Measurements from ENCODE around the gene CRYL1. TPM values are rescaled to one million over a fixed set of nuclear protein-coding genes. Genes with fewer than 3 reads are reported as not detected.

Gene CRYL1
- total RNA-seq, 1 experiment from 2014 or later: 13.4 TPM

DNA sequence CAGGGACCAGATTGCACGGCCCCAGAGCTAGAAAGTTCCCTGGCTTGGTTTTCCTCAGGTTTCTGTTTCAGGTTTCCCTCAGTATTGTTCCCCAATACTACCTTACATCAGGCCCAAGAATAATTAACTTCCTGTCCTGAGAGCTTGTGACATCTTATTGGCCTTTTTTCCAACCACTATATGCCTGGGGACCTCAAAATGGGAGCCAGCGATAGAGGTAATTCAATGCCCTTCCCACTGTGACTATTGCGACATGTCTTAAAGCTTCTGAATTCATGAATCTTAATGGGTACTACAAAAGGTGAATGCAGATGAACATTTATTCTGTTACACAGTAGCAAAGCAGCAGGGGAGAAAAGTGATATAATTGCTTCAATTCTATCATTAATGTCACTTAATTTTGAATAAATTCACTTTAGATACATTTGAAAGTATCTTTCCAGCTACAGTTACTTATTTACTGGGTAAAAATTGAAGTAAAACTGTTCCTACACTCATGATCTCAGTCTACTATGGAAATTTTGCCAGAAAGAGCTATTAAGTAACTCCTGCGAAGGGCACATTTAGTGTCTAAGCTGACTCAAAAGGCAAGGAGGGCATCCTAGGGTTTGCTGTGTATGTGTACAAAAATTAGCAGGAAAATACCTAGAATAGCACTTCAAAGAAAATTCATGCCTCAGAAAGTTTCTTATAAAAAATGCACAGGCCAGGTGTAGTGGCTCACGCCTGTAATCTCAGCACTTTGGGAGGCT is 4.1 kb downstream of the CRYL1 start:
- Histone ChIP-seq H3K27me3 (ENCODE audit: control insufficient read depth, insufficient read depth, low read length) (no peaks in the 10 kb centered on the region), H3K4me3 (ENCODE audit: low read depth in 2 of 2, low read length in 2 of 2) (no peak overlapping the region), H3K27ac (ENCODE audit: low read length) (no peak overlapping the region), H3K9me3 (ENCODE audit: control insufficient read depth, insufficient read depth, low read depth, low read length) (no peaks in the 10 kb centered on the region), H3K36me3 (ENCODE audit: control insufficient read depth, insufficient read depth, low read length) (no peaks in the 10 kb centered on the region), H3K4me1 (ENCODE audit: control insufficient read depth, insufficient read depth, low read length) (no peaks in the 10 kb centered on the region)
- no TSS peak for BruUV-seq (replicated peaks)
- TF ChIP-seq SIN3A (IDR thresholded peaks at IDR 0.05; ENCODE audit: borderline replicate concordance, insufficient read depth, low read depth, low read length) (no peak), POLR2AphosphoS5 (IDR thresholded peaks at IDR 0.05; ENCODE audit: low read depth, low read length) (no peak), CTCF (IDR thresholded peaks at IDR 0.05) (no peak), TCF7L2 (IDR thresholded peaks at IDR 0.05; ENCODE audit: low read depth, low read length) (no peak)
- TF ChIP-seq, protein P1, sequence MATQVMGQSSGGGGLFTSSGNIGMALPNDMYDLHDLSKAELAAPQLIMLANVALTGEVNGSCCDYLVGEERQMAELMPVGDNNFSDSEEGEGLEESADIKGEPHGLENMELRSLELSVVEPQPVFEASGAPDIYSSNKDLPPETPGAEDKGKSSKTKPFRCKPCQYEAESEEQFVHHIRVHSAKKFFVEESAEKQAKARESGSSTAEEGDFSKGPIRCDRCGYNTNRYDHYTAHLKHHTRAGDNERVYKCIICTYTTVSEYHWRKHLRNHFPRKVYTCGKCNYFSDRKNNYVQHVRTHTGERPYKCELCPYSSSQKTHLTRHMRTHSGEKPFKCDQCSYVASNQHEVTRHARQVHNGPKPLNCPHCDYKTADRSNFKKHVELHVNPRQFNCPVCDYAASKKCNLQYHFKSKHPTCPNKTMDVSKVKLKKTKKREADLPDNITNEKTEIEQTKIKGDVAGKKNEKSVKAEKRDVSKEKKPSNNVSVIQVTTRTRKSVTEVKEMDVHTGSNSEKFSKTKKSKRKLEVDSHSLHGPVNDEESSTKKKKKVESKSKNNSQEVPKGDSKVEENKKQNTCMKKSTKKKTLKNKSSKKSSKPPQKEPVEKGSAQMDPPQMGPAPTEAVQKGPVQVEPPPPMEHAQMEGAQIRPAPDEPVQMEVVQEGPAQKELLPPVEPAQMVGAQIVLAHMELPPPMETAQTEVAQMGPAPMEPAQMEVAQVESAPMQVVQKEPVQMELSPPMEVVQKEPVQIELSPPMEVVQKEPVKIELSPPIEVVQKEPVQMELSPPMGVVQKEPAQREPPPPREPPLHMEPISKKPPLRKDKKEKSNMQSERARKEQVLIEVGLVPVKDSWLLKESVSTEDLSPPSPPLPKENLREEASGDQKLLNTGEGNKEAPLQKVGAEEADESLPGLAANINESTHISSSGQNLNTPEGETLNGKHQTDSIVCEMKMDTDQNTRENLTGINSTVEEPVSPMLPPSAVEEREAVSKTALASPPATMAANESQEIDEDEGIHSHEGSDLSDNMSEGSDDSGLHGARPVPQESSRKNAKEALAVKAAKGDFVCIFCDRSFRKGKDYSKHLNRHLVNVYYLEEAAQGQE (IDR thresholded peaks at IDR 0.05; ENCODE audit: insufficient read depth in 1 of 2, low read depth in 2 of 2, low read length in 1 of 2): no peak
- ChIA-PET POLR2A (interaction anchor here (0.6 to 0.7 kb wide), 2 partner anchors 47 to 485 kb away, joined by 3 to 5 read pairs; no protein-coding TSS in a partner anchor), CTCF (interaction anchor here (0.6 kb wide), 1 partner anchor 554 kb away, joined by 3 read pairs; no protein-coding TSS in a partner anchor)
- in situ Hi-C loops (cut with HindIII; ENCODE audit: low pct_unique_long_range_greater_than_20kb, low sequenced_read_pairs) (no loop called here), intact Hi-C loops (cut with micrococcal nuclease; ENCODE audit: unreplicated experiment) (no loop called here)
- ATAC-seq: no peak
- no peak for DNase-seq (ENCODE audit: low read depth, low spot score)

DNA sequence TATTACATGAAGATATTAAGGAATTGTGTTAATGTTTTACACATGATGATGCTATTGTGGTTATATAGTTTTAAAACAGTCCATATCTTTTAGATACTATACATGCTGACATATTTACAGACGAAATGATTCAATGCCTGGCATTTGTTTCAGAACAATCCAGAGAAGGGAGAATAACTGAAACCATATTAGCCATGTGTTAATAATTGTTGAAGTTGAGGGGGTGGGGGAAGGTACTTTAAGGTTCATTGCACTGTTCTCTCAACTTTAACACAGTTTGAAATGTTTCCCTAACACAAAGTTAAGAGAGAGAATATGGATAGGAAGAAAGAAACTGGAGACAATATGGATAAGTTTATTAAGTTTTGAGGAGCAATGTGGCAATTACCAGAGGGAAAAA is 5.8 kb downstream of the CRYL1 start:
- Histone ChIP-seq H3K4me1 (ENCODE audit: control insufficient read depth, insufficient read depth, low read length) (no peaks in the 10 kb centered on the region), H3K4me3 (ENCODE audit: low read depth in 2 of 2, low read length in 2 of 2) (no peak overlapping the region), H3K27ac (ENCODE audit: low read length) (no peak overlapping the region), H3K27me3 (ENCODE audit: control insufficient read depth, insufficient read depth, low read length) (no peaks in the 10 kb centered on the region), H3K9me3 (ENCODE audit: control insufficient read depth, insufficient read depth, low read depth, low read length) (no peaks in the 10 kb centered on the region), H3K36me3 (ENCODE audit: control insufficient read depth, insufficient read depth, low read length) (no peaks in the 10 kb centered on the region)
- in situ Hi-C loops (cut with HindIII; ENCODE audit: low pct_unique_long_range_greater_than_20kb, low sequenced_read_pairs) (no loop called here), intact Hi-C loops (cut with micrococcal nuclease; ENCODE audit: unreplicated experiment) (no loop called here)
- ATAC-seq (no peak), DNase-seq (ENCODE audit: low read depth, low spot score) (no peak)
- CTCF ChIA-PET: no interaction called here
- BruUV-seq (replicated peaks): no TSS peak
- TF ChIP-seq TCF7L2 (IDR thresholded peaks at IDR 0.05; ENCODE audit: low read depth, low read length) (no peak), CTCF (IDR thresholded peaks at IDR 0.05) (no peak), POLR2AphosphoS5 (IDR thresholded peaks at IDR 0.05; ENCODE audit: low read depth, low read length) (no peak), SIN3A (IDR thresholded peaks at IDR 0.05; ENCODE audit: borderline replicate concordance, insufficient read depth, low read depth, low read length) (no peak)
- TF ChIP-seq, protein P1 (IDR thresholded peaks at IDR 0.05; ENCODE audit: insufficient read depth in 1 of 2, low read depth in 2 of 2, low read length in 1 of 2): no peak
- POLR2A ChIA-PET: interaction anchor here (0.6 kb wide), 1 partner anchor 302 kb away, joined by 5 read pairs; no protein-coding TSS in a partner anchor

Data from Panc1 (cell line).